ENCODE measurements around the gene MAP3K8.

The MAP3K8 gene

DNA sequence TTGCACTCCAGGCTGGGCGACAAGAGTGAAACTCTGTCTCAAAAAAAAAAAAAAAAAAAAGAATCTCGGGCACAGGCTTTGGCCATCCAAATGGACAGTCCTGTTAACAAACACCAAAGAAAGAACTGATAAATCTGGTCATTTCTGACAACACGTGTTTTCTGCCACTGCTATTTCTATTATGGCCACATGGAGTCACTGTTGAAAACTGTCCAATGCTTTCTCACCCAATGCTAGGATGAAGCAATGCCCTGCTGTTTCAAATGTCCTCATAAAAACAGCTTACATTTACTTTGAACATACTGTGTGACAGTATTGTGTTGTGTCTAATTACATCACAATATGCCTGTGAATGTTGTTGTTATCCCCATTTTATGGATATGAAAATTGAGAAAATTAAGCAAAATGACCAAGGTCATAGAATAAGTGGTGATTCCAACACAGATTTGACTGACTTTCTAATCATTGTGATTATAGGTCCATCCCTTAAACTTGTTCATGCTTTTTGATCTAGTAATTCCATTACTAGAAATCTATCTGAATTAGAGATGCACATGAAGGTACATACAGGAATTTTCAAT, 19.9 kb upstream of the MAP3K8 start:
- no peaks in the 10 kb centered on the region for H3K27me3 ChIP-seq
- TF ChIP-seq, protein P1, sequence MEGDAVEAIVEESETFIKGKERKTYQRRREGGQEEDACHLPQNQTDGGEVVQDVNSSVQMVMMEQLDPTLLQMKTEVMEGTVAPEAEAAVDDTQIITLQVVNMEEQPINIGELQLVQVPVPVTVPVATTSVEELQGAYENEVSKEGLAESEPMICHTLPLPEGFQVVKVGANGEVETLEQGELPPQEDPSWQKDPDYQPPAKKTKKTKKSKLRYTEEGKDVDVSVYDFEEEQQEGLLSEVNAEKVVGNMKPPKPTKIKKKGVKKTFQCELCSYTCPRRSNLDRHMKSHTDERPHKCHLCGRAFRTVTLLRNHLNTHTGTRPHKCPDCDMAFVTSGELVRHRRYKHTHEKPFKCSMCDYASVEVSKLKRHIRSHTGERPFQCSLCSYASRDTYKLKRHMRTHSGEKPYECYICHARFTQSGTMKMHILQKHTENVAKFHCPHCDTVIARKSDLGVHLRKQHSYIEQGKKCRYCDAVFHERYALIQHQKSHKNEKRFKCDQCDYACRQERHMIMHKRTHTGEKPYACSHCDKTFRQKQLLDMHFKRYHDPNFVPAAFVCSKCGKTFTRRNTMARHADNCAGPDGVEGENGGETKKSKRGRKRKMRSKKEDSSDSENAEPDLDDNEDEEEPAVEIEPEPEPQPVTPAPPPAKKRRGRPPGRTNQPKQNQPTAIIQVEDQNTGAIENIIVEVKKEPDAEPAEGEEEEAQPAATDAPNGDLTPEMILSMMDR (IDR thresholded peaks at IDR 0.05), result peak; percentile 89
- no peaks in the 10 kb centered on the region for H3K9me3 ChIP-seq
- no peaks in the 10 kb centered on the region for H3K36me3 ChIP-seq
- peak overlapping the region; percentile 61 for H3K27ac ChIP-seq
- H3K4me1 ChIP-seq (ENCODE audit: control insufficient read depth in 1 of 2, insufficient read depth in 1 of 2, low read depth in 1 of 2, low read length in 1 of 2), result peaks cover 41 to 54% of the 10 kb centered on the region in 2 experiments
- H3K4me3 ChIP-seq (ENCODE audit: low read depth in 1 of 2, low read length in 1 of 2), result no peak overlapping the region

DNA sequence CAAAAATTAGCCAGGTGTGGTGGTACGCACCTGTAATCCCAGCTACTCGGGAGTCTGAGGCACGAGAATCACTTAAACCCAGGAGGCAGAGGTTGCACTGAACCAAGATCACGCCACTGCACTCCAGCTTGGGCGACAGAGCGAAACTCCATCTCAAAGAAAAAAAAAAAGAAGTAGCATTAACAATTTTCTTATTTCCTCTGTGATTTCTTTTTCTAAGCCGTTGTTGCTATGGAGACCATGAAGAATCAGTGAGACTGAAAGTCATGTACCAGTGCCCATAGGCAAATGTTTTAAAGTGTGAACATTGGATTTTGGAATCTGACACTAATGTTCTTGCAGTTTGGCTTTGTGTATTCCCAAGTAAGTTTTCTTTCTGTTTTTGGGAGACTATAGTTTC, 18.4 kb upstream of the MAP3K8 start:
- Histone ChIP-seq H3K27ac (no peak overlapping the region), H3K9me3 (no peaks in the 10 kb centered on the region), H3K27me3 (no peaks in the 10 kb centered on the region), H3K36me3 (no peaks in the 10 kb centered on the region), H3K4me1 (ENCODE audit: control insufficient read depth in 1 of 2, insufficient read depth in 1 of 2, low read depth in 1 of 2, low read length in 1 of 2) (peaks cover 56 to 69% of the 10 kb centered on the region in 2 experiments), H3K4me3 (ENCODE audit: low read depth in 1 of 2, low read length in 1 of 2) (no peak overlapping the region)
- TF ChIP-seq, protein P1 (IDR thresholded peaks at IDR 0.05), result no peak

DNA sequence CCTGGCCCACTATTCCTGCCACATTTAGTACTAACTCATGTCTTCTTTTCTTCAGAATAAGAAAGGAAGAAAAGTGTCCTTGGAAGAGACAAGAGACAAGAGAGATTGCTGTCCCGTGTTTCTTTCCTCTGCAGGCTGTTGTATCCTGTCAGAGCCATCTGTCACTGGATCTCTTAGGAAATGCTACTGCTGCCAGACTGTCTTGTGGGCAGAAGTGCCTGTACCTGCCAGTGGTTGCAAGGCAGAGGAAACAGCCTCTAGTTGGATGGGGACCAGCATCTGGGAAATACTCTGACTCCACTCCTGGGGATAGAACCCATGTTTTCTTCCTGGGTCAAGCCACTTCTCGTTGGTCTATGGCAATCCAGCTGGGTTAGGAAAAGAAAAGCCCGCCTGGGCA, 16.7 kb upstream of the MAP3K8 start:
- H3K36me3 ChIP-seq, result no peaks in the 10 kb centered on the region
- TF ChIP-seq, protein P1 (IDR thresholded peaks at IDR 0.05), result no peak
- no peaks in the 10 kb centered on the region for H3K9me3 ChIP-seq
- H3K27ac ChIP-seq, result peak overlapping the region; percentile 84
- peaks cover 69 to 73% of the 10 kb centered on the region in 2 experiments for H3K4me1 ChIP-seq (ENCODE audit: control insufficient read depth in 1 of 2, insufficient read depth in 1 of 2, low read depth in 1 of 2, low read length in 1 of 2)
- H3K4me3 ChIP-seq (ENCODE audit: low read depth in 1 of 2, low read length in 1 of 2), result no peak overlapping the region
- no peaks in the 10 kb centered on the region for H3K27me3 ChIP-seq

DNA sequence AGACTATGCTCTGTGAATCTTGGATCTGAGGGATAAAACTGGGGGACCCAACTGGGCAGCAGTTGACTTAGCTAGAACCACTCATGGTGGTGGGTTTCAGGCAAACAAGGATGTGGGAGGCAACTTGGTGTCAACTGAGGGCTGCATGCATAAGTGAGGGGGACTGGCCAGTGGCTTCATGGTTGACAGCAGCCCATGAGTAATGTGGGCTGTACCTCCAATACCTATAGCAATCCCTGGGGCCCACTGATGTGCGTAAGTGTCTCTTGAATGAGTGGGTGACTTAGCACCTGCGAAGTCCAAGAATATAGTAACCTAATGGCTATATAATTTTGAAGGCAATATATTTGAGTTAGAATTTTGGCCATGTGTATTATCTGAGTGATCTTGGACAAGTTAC, 13.7 kb upstream of the MAP3K8 start:
- Histone ChIP-seq H3K4me1 (ENCODE audit: control insufficient read depth in 1 of 2, insufficient read depth in 1 of 2, low read depth in 1 of 2, low read length in 1 of 2) (peaks cover 64 to 71% of the 10 kb centered on the region in 2 experiments), H3K27ac (peak overlapping the region; percentile 84), H3K9me3 (no peaks in the 10 kb centered on the region), H3K27me3 (no peaks in the 10 kb centered on the region), H3K4me3 (ENCODE audit: low read depth in 1 of 2, low read length in 1 of 2) (no peak overlapping the region), H3K36me3 (no peaks in the 10 kb centered on the region)
- TF ChIP-seq, protein P1 (IDR thresholded peaks at IDR 0.05), result no peak

DNA sequence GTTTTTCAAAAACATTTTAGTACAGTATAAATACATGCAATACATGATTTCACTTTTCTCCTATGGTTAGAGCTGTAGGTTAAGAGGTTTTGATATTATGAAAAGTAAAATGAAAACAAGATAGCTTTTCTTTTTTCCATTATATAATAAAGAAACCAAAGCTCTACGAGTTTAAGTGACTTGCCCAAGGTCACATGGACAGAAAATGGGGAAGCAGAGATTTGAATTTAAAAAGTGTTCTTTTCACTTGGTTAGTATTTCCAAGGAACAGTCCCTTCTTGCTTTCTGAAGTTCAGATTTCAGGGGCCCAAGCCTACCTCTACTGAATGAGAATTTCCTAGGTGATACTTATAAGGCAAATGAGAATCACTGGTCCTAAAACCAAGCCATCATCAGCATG, 13.2 kb upstream of the MAP3K8 start:
- H3K36me3 ChIP-seq, result no peaks in the 10 kb centered on the region
- TF ChIP-seq, protein P1 (IDR thresholded peaks at IDR 0.05), result no peak
- H3K4me1 ChIP-seq (ENCODE audit: control insufficient read depth in 1 of 2, insufficient read depth in 1 of 2, low read depth in 1 of 2, low read length in 1 of 2), result peaks cover 64 to 71% of the 10 kb centered on the region in 2 experiments
- peak overlapping the region; percentile 84 for H3K27ac ChIP-seq
- no peaks in the 10 kb centered on the region for H3K9me3 ChIP-seq
- no peaks in the 10 kb centered on the region for H3K27me3 ChIP-seq
- no peak overlapping the region for H3K4me3 ChIP-seq (ENCODE audit: low read depth in 1 of 2, low read length in 1 of 2)
